Stimulated activated CD8-positive, alpha-beta memory T cell treated with anti-CD3 and anti-CD28 coated beads, Interleukin-4, amount 100 ng/mL, for 4 hours (primary cell): ENCODE data around the gene FOXN3.
A peak's percentile ranks its signal among the peaks of the same experiment; 100 is the strongest.

Experiments
- DNase-seq, 2 donors: peaks; one replicate each; pipeline ENCODE4 v3.0.0-alpha.2; 2020; ENCODE audit warnings: low read depth in 2 of 2, low spot score in 1 of 2

Gene FOXN3

GRCh38 chr14:89384023-89384422, 33.0 kb downstream of the FOXN3 start:
- no peak for DNase-seq

GRCh38 chr14:89382901-89383845, 33.9 kb downstream of the FOXN3 start:
- no peak for DNase-seq

GRCh38 chr14:89382487-89382886, 34.5 kb downstream of the FOXN3 start:
- no peak for DNase-seq

GRCh38 chr14:89379891-89380820, 36.9 kb downstream of the FOXN3 start:
- no peak for DNase-seq

DNA sequence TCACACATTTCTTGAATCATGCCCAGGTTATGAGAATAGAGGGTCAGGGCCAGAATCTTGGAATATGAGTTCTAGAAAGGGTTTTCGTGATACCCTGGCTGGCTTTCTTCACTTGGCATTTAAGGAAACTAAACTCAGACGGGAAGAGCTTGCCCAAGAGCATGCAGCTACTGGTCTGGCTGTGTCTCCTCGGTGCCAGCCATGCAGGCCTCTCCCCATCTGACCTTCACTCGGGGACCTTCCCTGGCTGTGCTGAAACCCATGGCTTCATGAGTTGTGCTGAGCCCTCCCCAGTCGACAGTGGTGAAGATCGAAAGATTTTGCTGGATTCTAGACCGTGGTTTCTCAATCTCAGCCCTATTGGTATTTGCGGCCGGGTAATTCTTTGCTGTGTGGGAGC, 38.0 kb downstream of the FOXN3 start:
- no peak for DNase-seq

DNA sequence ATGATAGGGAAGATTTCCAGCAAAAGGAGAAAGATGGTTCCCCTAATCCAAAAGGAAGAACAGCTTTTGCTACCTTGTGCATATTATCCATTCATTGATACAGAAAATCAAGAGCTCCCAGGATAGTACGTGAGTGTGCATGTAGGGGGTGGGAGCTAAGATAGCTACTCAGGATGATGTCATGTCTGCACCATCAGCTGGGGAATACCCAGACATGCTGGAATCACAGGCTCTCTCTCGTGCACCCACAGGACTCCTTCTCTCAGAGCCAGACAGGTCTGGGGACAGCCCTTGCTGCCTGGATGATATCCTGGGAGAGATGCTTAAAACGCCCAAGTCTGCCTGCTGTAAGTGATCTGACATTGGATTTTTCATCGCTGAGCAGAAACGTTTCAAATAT, 38.9 kb downstream of the FOXN3 start:
- no peak for DNase-seq

GRCh38 chr14:89377544-89377943, 39.5 kb downstream of the FOXN3 start:
- DNase-seq = no peak

DNA sequence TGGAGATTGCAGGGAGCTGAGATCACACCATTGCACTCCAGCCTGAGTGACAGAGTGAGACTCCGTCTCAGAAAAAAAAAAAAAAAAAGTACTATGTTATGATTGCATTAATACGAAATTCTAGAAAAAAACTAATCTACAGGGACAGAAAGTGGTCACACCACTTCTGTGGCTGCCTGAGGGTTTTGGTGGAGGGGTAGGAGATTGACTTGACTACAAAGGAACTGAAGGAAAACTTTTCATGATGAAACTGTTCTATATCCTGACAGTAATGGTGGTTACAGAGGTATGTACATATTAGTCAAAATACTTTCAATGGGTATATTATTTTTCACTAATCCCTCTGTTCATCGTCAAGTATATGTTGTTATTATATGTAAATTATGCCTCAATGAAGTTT, 42.1 kb downstream of the FOXN3 start:
- no peak for DNase-seq

- DNase-seq = no peak
Measured at GRCh38 chr14:89373185-89373584, 43.8 kb downstream of the FOXN3 start.

GRCh38 chr14:89372512-89372883, 44.5 kb downstream of the FOXN3 start:
- no peak for DNase-seq

DNA sequence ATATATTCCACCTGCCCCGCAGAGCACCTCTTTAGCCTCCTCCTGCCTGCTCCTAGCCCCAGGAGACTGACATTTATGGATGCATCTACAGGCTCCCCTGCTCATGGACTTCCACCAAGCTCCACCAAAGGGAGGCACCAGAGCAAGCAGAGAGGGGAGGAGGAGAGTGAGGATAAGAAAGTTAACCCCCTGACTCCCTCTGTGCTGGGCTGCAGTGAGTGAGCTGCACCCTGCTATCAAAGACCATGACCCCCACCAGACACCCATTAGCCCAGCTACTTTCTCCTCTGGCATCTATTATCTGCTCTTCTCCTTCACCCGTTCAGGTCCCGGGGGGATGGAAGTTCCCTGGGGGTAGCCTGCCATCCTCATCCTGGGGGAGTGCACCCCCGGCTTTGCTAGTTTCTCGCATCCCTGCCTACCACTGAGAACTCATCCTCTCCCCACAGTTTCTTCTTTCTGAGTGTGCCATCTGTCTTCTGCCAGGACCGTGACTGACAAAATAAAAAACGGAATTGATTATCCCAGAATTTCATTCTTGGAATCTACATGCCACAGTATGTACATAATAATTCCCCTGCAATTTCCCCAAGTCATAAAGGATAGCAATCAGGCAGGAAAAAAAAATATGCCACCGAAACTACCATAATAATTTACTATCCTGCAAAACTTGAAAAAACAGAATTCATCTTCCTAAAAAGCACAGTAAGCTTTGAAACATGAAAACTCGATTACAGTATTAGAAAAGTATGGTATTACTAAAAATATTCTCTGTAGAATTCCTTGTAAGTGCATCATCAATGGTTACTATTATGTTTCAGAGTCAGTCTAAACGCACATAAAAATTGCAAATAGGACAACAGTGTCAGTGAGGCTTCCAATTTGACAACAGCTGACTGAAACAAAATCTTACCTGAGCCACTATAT, 45.2 kb downstream of the FOXN3 start:
- DNase-seq = no peak

- DNase-seq = no peak
Measured at GRCh38 chr14:89370781-89371180, 46.3 kb downstream of the FOXN3 start.

- no peak for DNase-seq
Measured at GRCh38 chr14:89370381-89370780, 46.7 kb downstream of the FOXN3 start.

GRCh38 chr14:89369656-89370055, 47.4 kb downstream of the FOXN3 start:
- no peak for DNase-seq

- no peak for DNase-seq
Measured at GRCh38 chr14:89368490-89369477, 48.2 kb downstream of the FOXN3 start.

GRCh38 chr14:89367779-89368120, 49.3 kb downstream of the FOXN3 start:
- no peak for DNase-seq

DNA sequence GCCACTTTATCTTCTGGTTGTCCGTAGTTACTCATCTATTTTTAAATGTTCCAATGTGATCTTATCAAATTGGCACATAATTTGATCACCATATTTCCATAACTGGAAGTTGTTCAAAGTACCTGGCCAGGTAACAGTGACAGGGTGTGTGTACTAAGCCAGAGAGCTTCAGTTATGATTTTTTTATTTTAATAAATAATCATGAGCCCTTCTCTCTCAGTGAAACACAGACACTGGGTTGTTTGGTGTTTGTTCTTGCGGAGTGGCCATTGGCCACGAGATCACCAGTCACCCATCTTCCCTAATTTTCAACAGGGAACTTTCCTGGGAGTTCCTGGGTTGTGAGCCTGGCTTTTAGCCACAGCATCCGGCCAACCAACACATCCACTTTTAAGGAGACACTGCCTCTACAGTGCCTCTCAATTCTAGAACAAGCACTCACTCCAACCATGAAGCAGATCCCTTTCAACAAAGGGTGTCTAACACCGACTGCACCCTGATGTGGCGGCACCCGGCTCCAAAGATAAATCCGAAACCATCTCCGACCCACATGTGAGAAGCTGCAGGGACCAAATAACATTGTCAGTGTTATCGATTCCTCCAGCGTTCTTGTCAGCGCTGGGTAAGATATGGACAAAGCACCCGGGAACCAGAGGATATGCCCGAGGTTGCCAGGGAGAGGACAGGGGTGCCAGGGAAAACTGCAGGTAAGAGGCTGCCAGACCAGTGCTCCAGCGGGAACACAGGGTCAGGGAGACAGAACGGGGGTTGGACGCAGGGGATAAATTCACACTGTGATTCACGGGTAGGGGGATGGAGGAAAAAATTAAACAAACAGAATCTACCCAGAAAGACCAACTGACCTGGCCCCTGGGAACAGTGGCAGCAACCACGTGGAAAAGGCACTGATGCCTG, 49.9 kb downstream of the FOXN3 start:
- no peak for DNase-seq

- DNase-seq = peak; percentile 17 to 34
Measured at GRCh38 chr14:89365061-89365801, 51.8 kb downstream of the FOXN3 start.
